ENCODE results near the gene CDC45.
A peak's percentile ranks its signal among the peaks of the same experiment; 100 is the strongest.

CDC45 gene

GRCh38 chr22:19470010-19470409 lies 9.7 kb upstream of the CDC45 start:
- DNase-seq (ENCODE audit: low read depth) = no peak

- no peak for DNase-seq (ENCODE audit: low read depth)
Observed at GRCh38 chr22:19471572-19471971, 8.1 kb upstream of the CDC45 start.

DNA sequence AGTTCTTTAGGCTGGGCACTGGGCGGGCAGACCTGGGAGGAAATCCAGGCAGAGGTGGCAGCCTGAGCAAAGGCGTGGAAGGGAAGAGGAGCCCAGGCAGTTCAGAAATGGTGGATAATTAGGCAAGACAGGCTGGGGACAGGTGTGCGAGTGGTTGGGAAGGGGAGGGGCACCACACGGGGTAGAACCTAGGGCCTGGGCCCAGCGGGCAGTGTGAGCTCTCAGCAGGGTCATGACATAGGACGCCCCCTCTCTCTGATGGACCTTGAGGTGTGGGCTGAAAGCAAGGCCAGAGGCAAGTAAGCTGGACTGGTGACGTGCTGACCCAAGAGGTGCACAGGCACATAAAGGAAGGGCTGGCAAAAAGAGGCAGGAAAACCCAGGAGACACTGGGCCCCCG lies 7.5 kb upstream of the CDC45 start:
- DNase-seq (ENCODE audit: low read depth) = no peak

- DNase-seq (ENCODE audit: low read depth) = no peak
Observed at GRCh38 chr22:19473578-19473977, 6.1 kb upstream of the CDC45 start.

DNA sequence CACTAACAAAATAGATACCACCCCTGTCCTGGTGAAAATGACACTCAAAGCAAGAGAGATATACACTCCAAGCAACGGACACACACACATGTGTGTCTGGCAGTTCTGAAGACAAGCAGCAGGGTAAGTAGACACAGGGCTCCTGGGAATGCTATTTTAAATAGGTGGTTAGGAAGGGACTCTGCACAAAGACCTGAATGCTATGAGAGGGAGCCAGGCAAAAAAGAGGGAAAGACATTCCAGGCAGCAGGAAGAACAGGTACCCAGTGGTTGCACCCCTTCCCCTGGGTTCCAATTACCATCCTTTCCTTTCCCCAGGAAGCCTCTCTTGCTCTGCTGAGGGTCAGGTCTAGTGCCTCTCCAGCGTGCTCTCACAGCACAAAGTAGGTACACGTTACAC lies 3.7 kb upstream of the CDC45 start:
- DNase-seq (ENCODE audit: low read depth) = no peak

GRCh38 chr22:19477321-19478044 lies 2.2 kb upstream of the CDC45 start:
- peak; percentile 24 for DNase-seq (ENCODE audit: low read depth)

- no peak for DNase-seq (ENCODE audit: low read depth)
Observed at GRCh38 chr22:19478045-19478900, 1.4 kb upstream of the CDC45 start.

- peak; percentile 80 for DNase-seq (ENCODE audit: low read depth)
Observed at GRCh38 chr22:19478901-19479354, 792 bp upstream of the CDC45 start, which contains the start of gene UFD1. Gene UFD1 (minus strand): TSS chr22:19479193. CDS start chr22:19479085, 108 bp downstream.

DNA sequence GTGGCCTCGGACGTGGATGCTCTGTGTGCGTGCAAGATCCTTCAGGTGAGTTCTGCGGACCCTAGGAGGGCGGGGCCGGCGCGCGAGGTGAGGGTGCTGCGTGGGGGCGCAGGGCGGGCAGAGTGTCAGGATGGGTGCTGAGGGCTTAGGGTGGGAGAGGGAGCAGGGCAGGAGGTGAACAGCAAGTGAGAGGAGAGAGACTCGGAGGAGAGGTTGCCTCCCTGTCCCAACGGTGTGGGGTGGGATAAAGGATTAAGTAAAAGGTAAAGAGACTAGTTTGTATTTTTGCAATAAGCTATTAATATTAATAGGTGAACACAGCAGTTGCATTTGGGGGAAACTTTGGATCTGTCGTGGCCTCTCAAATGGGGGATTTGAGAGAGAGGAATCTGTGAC lies 451 bp downstream of the CDC45 start:
- no peak for DNase-seq (ENCODE audit: low read depth)

DNA sequence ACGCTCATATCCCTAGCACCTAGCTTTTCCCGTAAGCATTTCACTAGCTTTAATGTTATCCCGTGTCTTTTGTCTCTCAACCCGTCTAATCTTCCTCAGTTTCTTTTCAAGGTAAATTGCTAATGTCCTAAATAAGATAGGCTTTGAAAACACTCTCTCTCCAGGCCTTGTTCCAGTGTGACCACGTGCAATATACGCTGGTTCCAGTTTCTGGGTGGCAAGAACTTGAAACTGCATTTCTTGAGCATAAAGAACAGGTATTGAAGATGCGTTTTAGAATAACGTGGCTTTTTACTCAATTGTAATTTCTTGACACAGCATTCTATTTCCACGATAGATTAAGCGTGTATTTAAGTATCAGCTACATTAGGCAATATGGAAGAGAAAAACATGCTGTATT lies 1.1 kb downstream of the CDC45 start:
- DNase-seq (ENCODE audit: low read depth) = no peak

DNA sequence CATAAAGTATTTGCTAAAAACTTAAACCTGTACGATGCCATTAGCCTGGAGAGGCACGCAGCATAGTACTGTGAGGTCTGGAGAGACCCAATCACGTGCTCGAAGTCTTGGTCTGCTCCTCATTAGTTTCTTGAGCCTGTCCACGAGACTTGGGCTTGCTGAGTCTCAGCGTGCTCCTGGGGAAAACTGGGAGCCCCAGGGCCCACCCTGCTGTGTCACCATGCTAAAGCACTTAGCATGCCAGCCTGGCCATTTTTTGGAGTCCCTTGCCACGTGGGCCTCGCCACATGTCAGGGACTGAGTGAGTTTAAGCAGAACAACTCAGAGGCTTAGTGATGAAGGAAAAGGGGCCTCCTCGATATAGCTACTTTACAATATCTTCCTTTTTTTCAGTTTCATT lies 2.6 kb downstream of the CDC45 start:
- no peak for DNase-seq (ENCODE audit: low read depth)

- peak; percentile 65 for DNase-seq (ENCODE audit: low read depth)
Observed at GRCh38 chr22:19483481-19484244, 3.9 kb downstream of the CDC45 start.

GRCh38 chr22:19488285-19488684 lies 8.6 kb downstream of the CDC45 start:
- no peak for DNase-seq (ENCODE audit: low read depth)

DNA sequence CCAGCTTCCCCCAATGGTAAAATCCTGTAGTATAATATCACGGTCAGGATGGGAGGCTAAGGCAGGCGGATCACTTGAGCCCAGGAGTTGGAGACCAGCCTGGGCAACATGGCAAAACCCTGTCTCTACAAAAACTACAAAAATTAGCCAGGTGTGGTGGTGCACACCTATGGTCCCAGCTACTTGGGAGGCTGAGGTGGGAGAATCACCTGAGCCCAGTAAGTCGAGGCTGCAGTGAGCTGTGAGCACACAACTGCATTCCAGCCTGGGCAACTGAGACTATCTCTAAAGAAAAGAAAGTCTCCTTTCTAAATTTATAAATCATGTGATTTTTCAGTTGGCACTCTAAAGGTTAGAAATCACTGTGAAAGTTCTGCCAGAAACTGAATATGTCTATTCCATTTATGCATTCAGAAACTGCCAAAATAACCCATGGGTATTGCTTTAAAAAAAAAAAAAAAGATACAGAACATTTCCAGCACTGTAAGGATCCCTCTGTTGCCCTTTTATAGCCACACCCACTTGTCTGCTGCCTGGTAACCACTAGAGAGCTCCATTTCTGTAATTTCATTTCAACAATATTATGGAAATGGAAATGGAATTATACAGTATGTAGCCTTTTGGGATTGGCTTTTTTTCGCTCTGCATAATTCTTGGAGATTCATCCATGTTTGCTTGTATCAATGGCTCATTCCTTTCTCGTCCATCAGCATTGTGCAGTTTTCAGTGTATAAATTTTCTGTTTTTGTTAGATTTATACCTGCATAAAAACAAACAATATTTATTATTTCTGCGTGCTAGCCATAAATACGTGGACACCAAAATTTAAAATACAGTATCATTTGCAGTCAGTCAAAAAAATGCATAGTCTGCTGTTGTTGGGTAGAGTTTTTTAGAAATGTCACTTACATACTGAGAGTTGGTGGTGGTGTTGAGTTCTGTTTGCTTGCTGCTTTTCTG lies 9.4 kb downstream of the CDC45 start:
- DNase-seq (ENCODE audit: low read depth) = peak; percentile 42

GRCh38 chr22:19490628-19491230 lies 11.0 kb downstream of the CDC45 start:
- DNase-seq (ENCODE audit: low read depth) = no peak

DNA sequence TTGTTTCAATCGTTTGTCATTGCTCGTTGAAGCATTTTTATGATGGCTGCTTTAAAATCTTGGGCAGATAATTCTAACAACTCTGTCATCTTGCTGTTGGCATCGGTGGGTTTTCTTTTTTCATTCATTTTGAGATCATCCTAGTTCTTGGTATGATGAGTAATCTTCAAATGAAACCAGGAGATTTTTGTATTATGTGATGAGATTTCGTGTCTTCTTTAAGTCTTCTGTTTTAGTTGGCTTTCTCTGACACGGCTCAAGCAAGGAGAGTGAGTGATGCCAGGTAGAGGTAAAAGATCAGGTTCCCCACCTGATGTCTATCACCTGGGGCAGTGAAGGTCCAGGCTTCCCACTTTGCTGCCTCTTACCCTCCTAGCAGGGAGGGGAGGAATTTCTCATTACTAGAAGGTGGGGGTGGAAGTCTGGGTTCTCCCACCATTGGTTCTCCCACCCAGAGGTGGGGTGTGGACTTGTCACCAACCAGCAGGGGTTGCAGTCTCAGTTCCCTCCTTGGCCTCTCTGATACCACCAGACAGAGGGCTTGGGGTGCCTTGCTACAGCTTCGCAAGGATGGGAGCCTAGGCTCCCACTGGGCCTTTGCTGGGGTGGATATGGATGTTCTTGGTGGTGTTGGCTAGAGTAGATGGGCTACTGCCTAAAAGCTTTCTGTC lies 12.9 kb downstream of the CDC45 start:
- no peak for DNase-seq (ENCODE audit: low read depth)

DNA sequence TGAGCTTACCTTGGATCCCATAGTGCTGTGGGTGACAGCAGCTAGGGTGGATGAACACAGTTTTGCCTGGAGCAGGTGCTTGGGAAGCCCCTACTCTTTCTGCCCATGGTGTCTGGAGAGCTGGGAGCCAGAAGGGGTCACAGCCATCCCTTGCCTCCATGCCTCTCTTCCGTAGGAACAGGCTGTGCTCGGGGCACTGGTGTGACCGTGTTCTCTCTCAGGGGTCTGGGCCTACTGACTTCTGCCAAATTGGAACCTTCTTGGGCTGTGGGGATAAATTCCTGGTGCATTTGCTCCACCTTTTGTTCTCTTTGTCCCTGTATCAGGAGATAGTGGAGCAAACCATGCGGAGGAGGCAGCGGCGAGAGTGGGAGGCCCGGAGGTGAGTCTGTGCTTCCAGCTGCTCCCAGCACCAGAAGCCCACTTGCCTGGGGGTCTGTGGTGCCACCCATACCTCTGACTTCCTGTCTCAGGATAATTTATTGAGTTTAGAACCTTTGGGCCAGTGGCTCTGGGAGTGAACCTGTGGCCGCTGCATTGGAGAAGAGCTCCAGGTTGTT lies 14.4 kb downstream of the CDC45 start:
- no peak for DNase-seq (ENCODE audit: low read depth)

DNA sequence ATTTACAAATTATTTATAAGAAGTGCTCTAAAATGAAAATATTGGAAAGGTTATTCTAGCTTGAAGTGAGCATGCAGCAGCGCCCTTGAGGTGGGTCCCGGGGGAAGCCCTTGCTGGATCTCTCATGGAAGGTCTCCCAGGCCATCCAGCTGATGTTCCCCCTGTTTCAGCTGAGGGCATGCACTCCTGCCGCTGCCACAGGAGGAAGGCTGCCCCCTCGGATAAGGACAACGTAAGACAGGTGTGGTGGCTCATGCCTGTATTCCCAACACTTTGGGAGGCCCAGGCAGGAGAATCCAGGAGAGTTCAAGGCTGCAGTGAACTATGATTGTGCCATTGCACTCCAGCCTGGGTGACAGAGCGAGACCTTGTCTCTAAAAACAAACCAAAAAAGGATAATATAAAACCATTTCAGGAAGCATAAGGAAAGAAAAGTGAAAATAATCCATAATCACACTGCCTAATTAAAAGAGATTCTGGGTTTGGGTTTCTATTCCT lies 15.0 kb downstream of the CDC45 start:
- no peak for DNase-seq (ENCODE audit: low read depth)

GRCh38 chr22:19495562-19496323 lies 16.0 kb downstream of the CDC45 start:
- DNase-seq (ENCODE audit: low read depth) = peak; percentile 20
